DLD1 (cell line): ENCODE results near the gene SDCCAG8.

ENCODE experiments used
- in situ Hi-C: cut with HindIII; loops from 2 replicates; pipeline ENCODE4 v1.10.0; 2017; ENCODE audit warnings: low sequenced_read_pairs

The SDCCAG8 gene

GRCh38 chr1:243415663-243416408 is 160.0 kb downstream of the SDCCAG8 start:
- in situ Hi-C loops, result no loop called here

GRCh38 chr1:243416495-243416894 is 160.7 kb downstream of the SDCCAG8 start:
- in situ Hi-C loops, result no loop called here

- in situ Hi-C loops, result no loop called here
Observed at GRCh38 chr1:243420016-243420945, 164.4 kb downstream of the SDCCAG8 start.

GRCh38 chr1:243420946-243421685 is 165.3 kb downstream of the SDCCAG8 start:
- in situ Hi-C loops, result no loop called here

- in situ Hi-C loops, result no loop called here
Observed at GRCh38 chr1:243421784-243422183, 165.9 kb downstream of the SDCCAG8 start.

GRCh38 chr1:243422362-243422761 is 166.5 kb downstream of the SDCCAG8 start:
- in situ Hi-C loops, result no loop called here

- in situ Hi-C loops, result no loop called here
Observed at GRCh38 chr1:243428084-243428483, 172.2 kb downstream of the SDCCAG8 start.

- in situ Hi-C loops, result no loop called here
Observed at GRCh38 chr1:243428617-243429342, 172.9 kb downstream of the SDCCAG8 start.

- in situ Hi-C loops, result no loop called here
Observed at GRCh38 chr1:243431591-243431990, 175.8 kb downstream of the SDCCAG8 start.

- in situ Hi-C loops, result no loop called here
Observed at GRCh38 chr1:243432136-243432535, 176.3 kb downstream of the SDCCAG8 start.

- in situ Hi-C loops, result no loop called here
Observed at GRCh38 chr1:243433737-243434370, 178.0 kb downstream of the SDCCAG8 start.

GRCh38 chr1:243434594-243434993 is 178.8 kb downstream of the SDCCAG8 start:
- in situ Hi-C loops, result no loop called here

GRCh38 chr1:243435836-243436235 is 180.0 kb downstream of the SDCCAG8 start:
- in situ Hi-C loops, result no loop called here

GRCh38 chr1:243438146-243438545 is 182.3 kb downstream of the SDCCAG8 start:
- in situ Hi-C loops, result no loop called here

GRCh38 chr1:243438815-243439214 is 183.0 kb downstream of the SDCCAG8 start:
- in situ Hi-C loops, result no loop called here

GRCh38 chr1:243440406-243440805 is 184.6 kb downstream of the SDCCAG8 start:
- in situ Hi-C loops, result no loop called here

- in situ Hi-C loops, result no loop called here
Observed at GRCh38 chr1:243441601-243442000, 185.8 kb downstream of the SDCCAG8 start.

- in situ Hi-C loops, result no loop called here
Observed at GRCh38 chr1:243443557-243443956, 187.7 kb downstream of the SDCCAG8 start.

- in situ Hi-C loops, result no loop called here
Observed at GRCh38 chr1:243447347-243447746, 191.5 kb downstream of the SDCCAG8 start.

- in situ Hi-C loops, result no loop called here
Observed at GRCh38 chr1:243447844-243448243, 192.0 kb downstream of the SDCCAG8 start.
